ENCODE data around the gene HS2ST1. TPM values are rescaled to one million over a fixed set of nuclear protein-coding genes. Genes with fewer than 3 reads are reported as not detected.

The HS2ST1 gene
- polyA plus RNA-seq, 2 of the 4 experiments (the other 2 are of a cell fraction) = 15.7 to 26.7 TPM

DNA sequence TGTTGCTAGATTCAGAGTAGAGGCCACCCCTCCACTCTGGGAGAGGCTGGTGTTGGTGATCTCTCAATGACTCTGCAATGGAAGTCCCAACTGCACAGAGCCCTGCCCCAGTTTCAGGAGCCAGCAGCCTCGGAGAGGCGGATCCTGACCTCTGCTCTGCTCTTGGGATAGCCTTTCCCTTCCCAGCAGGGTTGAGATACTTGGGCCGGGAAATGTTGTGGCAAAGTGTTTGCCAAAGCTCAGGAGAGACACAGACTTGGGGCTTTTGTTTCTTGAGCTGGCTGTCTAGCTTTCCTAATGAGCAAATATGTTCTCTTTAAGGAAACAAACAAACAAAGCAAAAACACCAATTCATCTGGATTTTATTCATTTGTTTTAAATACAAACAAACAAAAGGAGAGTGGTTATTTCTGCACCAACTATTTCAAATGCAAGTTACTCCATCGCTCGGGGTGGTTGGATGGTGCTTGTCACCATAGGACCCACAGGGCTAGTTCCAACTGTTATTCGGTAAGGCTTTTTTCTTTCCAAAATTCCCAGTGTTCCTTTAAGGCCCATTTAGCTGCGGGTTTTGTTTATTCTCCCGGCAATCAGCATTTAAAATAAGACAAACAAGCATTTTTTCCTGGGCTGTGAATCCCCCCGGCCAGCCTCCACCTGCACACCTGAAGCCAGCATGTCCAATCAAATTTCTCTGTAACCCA, 220.3 kb downstream of the HS2ST1 start:
- ATAC-seq (no peak), DNase-seq (ENCODE audit: low read depth in 1 of 2, low spot score in 1 of 2) (no peak)
- TF ChIP-seq, protein P1, sequence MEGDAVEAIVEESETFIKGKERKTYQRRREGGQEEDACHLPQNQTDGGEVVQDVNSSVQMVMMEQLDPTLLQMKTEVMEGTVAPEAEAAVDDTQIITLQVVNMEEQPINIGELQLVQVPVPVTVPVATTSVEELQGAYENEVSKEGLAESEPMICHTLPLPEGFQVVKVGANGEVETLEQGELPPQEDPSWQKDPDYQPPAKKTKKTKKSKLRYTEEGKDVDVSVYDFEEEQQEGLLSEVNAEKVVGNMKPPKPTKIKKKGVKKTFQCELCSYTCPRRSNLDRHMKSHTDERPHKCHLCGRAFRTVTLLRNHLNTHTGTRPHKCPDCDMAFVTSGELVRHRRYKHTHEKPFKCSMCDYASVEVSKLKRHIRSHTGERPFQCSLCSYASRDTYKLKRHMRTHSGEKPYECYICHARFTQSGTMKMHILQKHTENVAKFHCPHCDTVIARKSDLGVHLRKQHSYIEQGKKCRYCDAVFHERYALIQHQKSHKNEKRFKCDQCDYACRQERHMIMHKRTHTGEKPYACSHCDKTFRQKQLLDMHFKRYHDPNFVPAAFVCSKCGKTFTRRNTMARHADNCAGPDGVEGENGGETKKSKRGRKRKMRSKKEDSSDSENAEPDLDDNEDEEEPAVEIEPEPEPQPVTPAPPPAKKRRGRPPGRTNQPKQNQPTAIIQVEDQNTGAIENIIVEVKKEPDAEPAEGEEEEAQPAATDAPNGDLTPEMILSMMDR (IDR thresholded peaks at IDR 0.05) = no peak
- no peak for TF ChIP-seq HOXA7 (CRISPR knock-in tag; IDR thresholded peaks at IDR 0.05)
- TF ChIP-seq RFX5 (IDR thresholded peaks at IDR 0.05) = no peak
- no peak for TF ChIP-seq POLR2AphosphoS2 (conservative IDR thresholded peaks at IDR 0.05; ENCODE audit: low read length)
- no peak for TF ChIP-seq CBX8 (IDR thresholded peaks at IDR 0.05)
- no peak for TF ChIP-seq MAFK (IDR thresholded peaks at IDR 0.05; ENCODE audit: partially characterized antibody)
- TF ChIP-seq EP300 (IDR thresholded peaks at IDR 0.05) = no peak
- no peak for TF ChIP-seq ESRRA (IDR thresholded peaks at IDR 0.05; ENCODE audit: borderline replicate concordance, low read length)
- TF ChIP-seq MAZ (IDR thresholded peaks at IDR 0.05; ENCODE audit: borderline replicate concordance, low read depth, low read length) = no peak
- TF ChIP-seq ELK1 (IDR thresholded peaks at IDR 0.05; ENCODE audit: low read depth, low read length) = no peak
- TF ChIP-seq RCOR1 (IDR thresholded peaks at IDR 0.05; ENCODE audit: low read depth, low read length) = no peak
- no peak for TF ChIP-seq CBX2 (IDR thresholded peaks at IDR 0.05; ENCODE audit: borderline replicate concordance, low read depth)
- no peak for TF ChIP-seq EHMT2 (IDR thresholded peaks at IDR 0.05; ENCODE audit: low read depth)

GRCh38 chr1:87135329-87135712, 220.9 kb downstream of the HS2ST1 start:
- FAIRE-seq = no peak
- Histone ChIP-seq H3K4me3 (no peak overlapping the region), H3K9me3 (no peaks in the 10 kb centered on the region), H3K4me1 (no peaks in the 10 kb centered on the region), H3K4me2 (no peak overlapping the region), H3K27ac (no peak overlapping the region)
- TF ChIP-seq REST (IDR thresholded peaks at IDR 0.05) (no peak), HOXB5 (CRISPR knock-in tag; IDR thresholded peaks at IDR 0.05) (no peak), CEBPB (IDR thresholded peaks at IDR 0.05) (no peak), FOXS1 (CRISPR knock-in tag; IDR thresholded peaks at IDR 0.05) (no peak), EP300 (IDR thresholded peaks at IDR 0.05) (no peak), JUNB (IDR thresholded peaks at IDR 0.05) (no peak), KDM5A (IDR thresholded peaks at IDR 0.05) (no peak), HEYL (CRISPR knock-in tag; IDR thresholded peaks at IDR 0.05) (no peak), ELK1 (IDR thresholded peaks at IDR 0.05; ENCODE audit: low read depth, low read length) (no peak), ZNF302 (CRISPR knock-in tag; IDR thresholded peaks at IDR 0.05) (no peak), ATOH8 (CRISPR knock-in tag; IDR thresholded peaks at IDR 0.05; ENCODE audit: low read depth) (no peak), HDAC2 (IDR thresholded peaks at IDR 0.05) (no peak), FOSL2 (IDR thresholded peaks at IDR 0.05) (no peak), FOSL2 (CRISPR knock-in tag; IDR thresholded peaks at IDR 0.05) (no peak)
- TF ChIP-seq, protein P2, sequence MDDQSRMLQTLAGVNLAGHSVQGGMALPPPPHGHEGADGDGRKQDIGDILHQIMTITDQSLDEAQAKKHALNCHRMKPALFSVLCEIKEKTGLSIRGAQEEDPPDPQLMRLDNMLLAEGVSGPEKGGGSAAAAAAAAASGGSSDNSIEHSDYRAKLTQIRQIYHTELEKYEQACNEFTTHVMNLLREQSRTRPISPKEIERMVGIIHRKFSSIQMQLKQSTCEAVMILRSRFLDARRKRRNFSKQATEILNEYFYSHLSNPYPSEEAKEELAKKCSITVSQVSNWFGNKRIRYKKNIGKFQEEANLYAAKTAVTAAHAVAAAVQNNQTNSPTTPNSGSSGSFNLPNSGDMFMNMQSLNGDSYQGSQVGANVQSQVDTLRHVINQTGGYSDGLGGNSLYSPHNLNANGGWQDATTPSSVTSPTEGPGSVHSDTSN (IDR thresholded peaks at IDR 0.05) = no peak
- TF ChIP-seq, protein P3, sequence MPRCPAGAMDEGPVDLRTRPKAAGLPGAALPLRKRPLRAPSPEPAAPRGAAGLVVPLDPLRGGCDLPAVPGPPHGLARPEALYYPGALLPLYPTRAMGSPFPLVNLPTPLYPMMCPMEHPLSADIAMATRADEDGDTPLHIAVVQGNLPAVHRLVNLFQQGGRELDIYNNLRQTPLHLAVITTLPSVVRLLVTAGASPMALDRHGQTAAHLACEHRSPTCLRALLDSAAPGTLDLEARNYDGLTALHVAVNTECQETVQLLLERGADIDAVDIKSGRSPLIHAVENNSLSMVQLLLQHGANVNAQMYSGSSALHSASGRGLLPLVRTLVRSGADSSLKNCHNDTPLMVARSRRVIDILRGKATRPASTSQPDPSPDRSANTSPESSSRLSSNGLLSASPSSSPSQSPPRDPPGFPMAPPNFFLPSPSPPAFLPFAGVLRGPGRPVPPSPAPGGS (IDR thresholded peaks at IDR 0.05) = no peak
- ChIA-PET POLR2A (no interaction called here), CTCF (no interaction called here)
- no peak for ATAC-seq
- 90% methylated on average over 11 of the region's 11 CpGs for WGBS (ENCODE audit: missing lambda C conversion rate)
- DNase-seq (ENCODE audit: low read depth in 1 of 2, low spot score in 1 of 2) = no peak

More for the DNA sequence above, 220.3 kb downstream of the HS2ST1 start:
- CTCF ChIA-PET = no interaction called here
- Histone ChIP-seq H3K4me3 (no peak overlapping the region), H3K9me3 (no peaks in the 10 kb centered on the region), H3K4me1 (no peaks in the 10 kb centered on the region), H3K27ac (no peak overlapping the region), H3K4me2 (no peak overlapping the region)
- POLR2A ChIA-PET = no interaction called here
- FAIRE-seq = no peak
- 60% methylated on average over 9 of the region's 9 CpGs for WGBS (ENCODE audit: missing lambda C conversion rate)
